Measurements from ENCODE around the gene MACROD2. TPM values are rescaled to one million over a fixed set of nuclear protein-coding genes. Genes with fewer than 3 reads are reported as not detected.

The MACROD2 gene
- total and polyA plus RNA-seq, 2 donors (not counting 1 experiment from before 2014, with no cell fraction given), result 5.3 to 6.7 TPM

GRCh38 chr20:14700639-14700960, 705.3 kb downstream of the MACROD2 start:
- intact Hi-C loops (cut with micrococcal nuclease), result no loop called here
- H3K4me3 ChIP-seq (ENCODE audit: control extremely low read depth in 1 of 5, extremely low read depth in 1 of 5, insufficient read depth in 1 of 5, low read depth in 2 of 5, low read length in 4 of 5), result no peak overlapping the region
- Mint-ChIP-seq H3K9me3 (ENCODE audit: insufficient read depth) (no peaks in the 10 kb centered on the region), H3K4me1 (no peaks in the 10 kb centered on the region), H3K4me3 (no peak overlapping the region), H3K27ac (no peak overlapping the region), H3K27me3 (no peaks in the 10 kb centered on the region)
- no peak for DNase-seq
- H3K27me3 ChIP-seq (replicated peaks in 1 of 4; ENCODE audit: control extremely low read depth in 1 of 4, control insufficient read depth in 3 of 4, insufficient read depth in 4 of 4, low read length in 3 of 4), result no peaks in the 10 kb centered on the region
- ChIA-PET POLR2A (interaction anchor here (0.7 kb wide), 1 partner anchor 433 kb away, joined by 4 read pairs; no protein-coding TSS in a partner anchor), CTCF (no interaction called here)
- no peaks in the 10 kb centered on the region for H3K36me3 ChIP-seq (replicated peaks in 1 of 2; ENCODE audit: control extremely low read depth in 1 of 2, control insufficient read depth in 1 of 2, extremely low read depth in 1 of 2, insufficient read depth in 2 of 2, low read length in 1 of 2)
- no peak overlapping the region for H3K4me2 ChIP-seq (replicated peaks; ENCODE audit: low read depth, low read length, poor library complexity, severe bottlenecking)
- no peak overlapping the region for H3K27ac ChIP-seq (ENCODE audit: low read length in 2 of 2)
- H2AFZ ChIP-seq (ENCODE audit: insufficient read depth, low read depth, low read length, poor library complexity, severe bottlenecking), result no peak overlapping the region
- no peaks in the 10 kb centered on the region for H3K9me3 ChIP-seq (ENCODE audit: control extremely low read depth in 1 of 3, control insufficient read depth in 2 of 3, insufficient read depth in 1 of 3, low read length in 2 of 3)
- TF ChIP-seq CTCF (IDR thresholded peaks at IDR 0.05), result no peak
- TF ChIP-seq EZH2 (IDR thresholded peaks at IDR 0.05; ENCODE audit: borderline replicate concordance, insufficient read depth, low read depth, low read length, poor library complexity, severe bottlenecking), result no peak
- ATAC-seq (ENCODE audit: low read depth), result no peak
- no peaks in the 10 kb centered on the region for H3K4me1 ChIP-seq (ENCODE audit: control insufficient read depth in 2 of 2, insufficient read depth in 2 of 2, low read length in 2 of 2)
- H3K9ac ChIP-seq (ENCODE audit: low read length), result no peak overlapping the region
- H4K20me1 ChIP-seq (ENCODE audit: control insufficient read depth, insufficient read depth, low read length, poor library complexity, severe bottlenecking), result no peaks in the 10 kb centered on the region
- H3K79me2 ChIP-seq (ENCODE audit: control insufficient read depth, insufficient read depth, low read length), result no peaks in the 10 kb centered on the region

- no peak overlapping the region for H3K4me3 Mint-ChIP-seq
- DNase-seq (no peak), ATAC-seq (ENCODE audit: low read depth) (no peak)
- Histone ChIP-seq H4K20me1 (ENCODE audit: control insufficient read depth, insufficient read depth, low read length, poor library complexity, severe bottlenecking) (no peaks in the 10 kb centered on the region), H3K4me2 (replicated peaks; ENCODE audit: low read depth, low read length, poor library complexity, severe bottlenecking) (no peak overlapping the region), H3K9me3 (ENCODE audit: control extremely low read depth in 1 of 3, control insufficient read depth in 2 of 3, insufficient read depth in 1 of 3, low read length in 2 of 3) (no peaks in the 10 kb centered on the region), H2AFZ (ENCODE audit: insufficient read depth, low read depth, low read length, poor library complexity, severe bottlenecking) (no peak overlapping the region), H3K79me2 (ENCODE audit: control insufficient read depth, insufficient read depth, low read length) (no peaks in the 10 kb centered on the region), H3K27ac (ENCODE audit: low read length in 2 of 2) (no peak overlapping the region), H3K4me3 (ENCODE audit: control extremely low read depth in 1 of 5, extremely low read depth in 1 of 5, insufficient read depth in 1 of 5, low read depth in 2 of 5, low read length in 4 of 5) (no peak overlapping the region), H3K9ac (ENCODE audit: low read length) (no peak overlapping the region), H3K36me3 (replicated peaks in 1 of 2; ENCODE audit: control extremely low read depth in 1 of 2, control insufficient read depth in 1 of 2, extremely low read depth in 1 of 2, insufficient read depth in 2 of 2, low read length in 1 of 2) (no peaks in the 10 kb centered on the region), H3K4me1 (ENCODE audit: control insufficient read depth in 2 of 2, insufficient read depth in 2 of 2, low read length in 2 of 2) (no peaks in the 10 kb centered on the region), H3K27me3 (replicated peaks in 1 of 4; ENCODE audit: control extremely low read depth in 1 of 4, control insufficient read depth in 3 of 4, insufficient read depth in 4 of 4, low read length in 3 of 4) (no peaks in the 10 kb centered on the region)
- no peak overlapping the region for H3K27ac Mint-ChIP-seq
- no peaks in the 10 kb centered on the region for H3K4me1 Mint-ChIP-seq
- no peaks in the 10 kb centered on the region for H3K9me3 Mint-ChIP-seq (ENCODE audit: insufficient read depth)
- intact Hi-C loops (cut with micrococcal nuclease), result no loop called here
- H3K27me3 Mint-ChIP-seq, result no peaks in the 10 kb centered on the region
- WGBS (ENCODE audit: insufficient coverage), result 86% methylated on average over 1 of the region's 4 CpGs
- CTCF ChIA-PET, result interaction anchor here (1.1 kb wide), 1 partner anchor 10 kb away, joined by 3 read pairs; no protein-coding TSS in a partner anchor
- POLR2A ChIA-PET, result no interaction called here
- TF ChIP-seq CTCF (IDR thresholded peaks at IDR 0.05) (no peak), EZH2 (IDR thresholded peaks at IDR 0.05; ENCODE audit: borderline replicate concordance, insufficient read depth, low read depth, low read length, poor library complexity, severe bottlenecking) (no peak)
These were observed 706.0 kb downstream of the MACROD2 start for GRCh38 chr20:14701326-14701725.
